ENCODE data around the gene HDHD5. TPM values are rescaled to one million over a fixed set of nuclear protein-coding genes. Genes with fewer than 3 reads are reported as not detected.

The HDHD5 gene
- total RNA-seq, 1 donor from 2014 or later, result 30.2 TPM

- DNase-seq, result no peak
- H3K27ac Mint-ChIP-seq (ENCODE audit: unreplicated experiment), result no peak overlapping the region
- H3K4me1 Mint-ChIP-seq (ENCODE audit: low read depth, unreplicated experiment), result peaks cover 17% of the 10 kb centered on the region
- no peak for TF ChIP-seq CTCF (IDR thresholded peaks at IDR 0.05; ENCODE audit: partially characterized antibody, unreplicated experiment)
- no peaks in the 10 kb centered on the region for H3K9me3 Mint-ChIP-seq (ENCODE audit: unreplicated experiment)
- no peak overlapping the region for H3K4me3 Mint-ChIP-seq (ENCODE audit: unreplicated experiment)
- peaks cover 3% of the 10 kb centered on the region for H3K27me3 Mint-ChIP-seq (ENCODE audit: unreplicated experiment)
- H3K36me3 Mint-ChIP-seq (ENCODE audit: unreplicated experiment), result peaks cover 9% of the 10 kb centered on the region
These were observed 61.4 kb downstream of the HDHD5 start for GRCh38 chr22:17097701-17098100.

DNA sequence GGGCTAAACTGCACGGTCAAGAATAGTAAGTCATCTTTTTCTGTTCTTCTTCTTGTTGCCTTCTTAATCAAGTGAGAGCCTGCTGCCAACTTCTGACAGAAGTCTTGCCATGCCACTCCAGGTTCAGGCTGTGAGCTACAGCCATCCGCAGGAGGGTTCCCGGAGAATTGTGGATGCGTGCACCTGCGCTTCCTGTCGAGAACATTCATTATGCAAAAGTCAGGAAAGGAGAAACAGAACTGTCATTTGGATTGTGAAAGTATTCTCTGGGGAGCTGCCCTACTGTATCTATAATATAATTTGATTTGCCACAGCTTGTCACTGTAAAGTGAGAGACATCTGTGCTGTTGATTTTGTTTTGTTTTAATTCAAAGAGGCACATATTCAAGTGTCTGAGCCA is 62.0 kb downstream of the HDHD5 start:
- no peaks in the 10 kb centered on the region for H3K9me3 Mint-ChIP-seq (ENCODE audit: unreplicated experiment)
- no peak for DNase-seq
- peaks cover under 1% of the 10 kb centered on the region for H3K27me3 Mint-ChIP-seq (ENCODE audit: unreplicated experiment)
- peaks cover 21% of the 10 kb centered on the region for H3K4me1 Mint-ChIP-seq (ENCODE audit: low read depth, unreplicated experiment)
- no peak for TF ChIP-seq CTCF (IDR thresholded peaks at IDR 0.05; ENCODE audit: partially characterized antibody, unreplicated experiment)
- peaks cover 9% of the 10 kb centered on the region for H3K36me3 Mint-ChIP-seq (ENCODE audit: unreplicated experiment)
- no peak overlapping the region for H3K4me3 Mint-ChIP-seq (ENCODE audit: unreplicated experiment)
- H3K27ac Mint-ChIP-seq (ENCODE audit: unreplicated experiment), result no peak overlapping the region

GRCh38 chr22:17096071-17096470 is 63.0 kb downstream of the HDHD5 start:
- Mint-ChIP-seq H3K9me3 (ENCODE audit: unreplicated experiment) (no peaks in the 10 kb centered on the region), H3K27me3 (ENCODE audit: unreplicated experiment) (no peaks in the 10 kb centered on the region), H3K4me1 (ENCODE audit: low read depth, unreplicated experiment) (peaks cover 22% of the 10 kb centered on the region), H3K27ac (ENCODE audit: unreplicated experiment) (no peak overlapping the region), H3K4me3 (ENCODE audit: unreplicated experiment) (no peak overlapping the region), H3K36me3 (ENCODE audit: unreplicated experiment) (peaks cover 5% of the 10 kb centered on the region)
- no peak for TF ChIP-seq CTCF (IDR thresholded peaks at IDR 0.05; ENCODE audit: partially characterized antibody, unreplicated experiment)
- no peak for DNase-seq

GRCh38 chr22:17095538-17095937 is 63.5 kb downstream of the HDHD5 start:
- Mint-ChIP-seq H3K27me3 (ENCODE audit: unreplicated experiment) (no peaks in the 10 kb centered on the region), H3K36me3 (ENCODE audit: unreplicated experiment) (no peaks in the 10 kb centered on the region), H3K9me3 (ENCODE audit: unreplicated experiment) (no peaks in the 10 kb centered on the region), H3K27ac (ENCODE audit: unreplicated experiment) (no peak overlapping the region), H3K4me1 (ENCODE audit: low read depth, unreplicated experiment) (peaks cover 25% of the 10 kb centered on the region), H3K4me3 (ENCODE audit: unreplicated experiment) (no peak overlapping the region)
- TF ChIP-seq CTCF (IDR thresholded peaks at IDR 0.05; ENCODE audit: partially characterized antibody, unreplicated experiment), result peak; percentile 46
- peak; percentile 47 for DNase-seq

DNA sequence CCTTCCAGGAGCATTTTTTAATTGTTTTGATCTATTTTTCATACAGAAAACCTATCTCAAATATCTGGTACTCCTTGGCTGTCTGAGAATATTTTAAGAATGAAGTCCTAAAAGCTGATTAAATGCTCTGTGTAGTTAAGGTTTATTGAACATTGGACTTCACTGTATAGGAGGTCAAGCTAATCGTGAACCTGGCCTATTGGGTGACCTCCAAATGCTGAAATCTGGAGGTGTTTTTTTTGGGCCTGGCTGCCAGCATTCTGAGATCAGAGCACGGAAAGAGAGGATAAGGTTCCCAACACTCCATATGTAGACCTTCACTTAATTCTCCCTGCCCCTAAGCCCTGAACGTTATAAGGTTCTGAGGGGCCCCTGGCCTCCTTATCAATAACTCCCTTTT is 66.0 kb downstream of the HDHD5 start:
- Mint-ChIP-seq H3K4me3 (ENCODE audit: unreplicated experiment) (no peak overlapping the region), H3K36me3 (ENCODE audit: unreplicated experiment) (no peaks in the 10 kb centered on the region), H3K27ac (ENCODE audit: unreplicated experiment) (no peak overlapping the region), H3K4me1 (ENCODE audit: low read depth, unreplicated experiment) (peaks cover 23% of the 10 kb centered on the region), H3K9me3 (ENCODE audit: unreplicated experiment) (no peaks in the 10 kb centered on the region), H3K27me3 (ENCODE audit: unreplicated experiment) (peaks cover 1% of the 10 kb centered on the region)
- DNase-seq, result no peak
- TF ChIP-seq CTCF (IDR thresholded peaks at IDR 0.05; ENCODE audit: partially characterized antibody, unreplicated experiment), result no peak
